BLaER1 treated with 17β-estradiol and CSF1 and Interleukin-3, amounts not matched to agents 10 nM and 100 nM (cell line): ENCODE data around the gene PSME3.

Source experiments
- H3K27ac ChIP-seq, 11 experiments: shearing (Covaris generic); formaldehyde crosslinking; 2 replicates each; pipeline ENCODE4 v1.8.1; 2022
- H3K27me3 ChIP-seq, 11 experiments: shearing (Covaris generic); formaldehyde crosslinking; 2 replicates each; pipeline ENCODE4 v1.8.1; 2022
- H3K36me3 ChIP-seq, 11 experiments: shearing (Covaris generic); formaldehyde crosslinking; 2 replicates each; pipeline ENCODE4 v1.8.1; 2022
- H3K4me1 ChIP-seq, 10 experiments: shearing (Covaris generic); formaldehyde crosslinking; 2 replicates each; pipeline ENCODE4 v1.8.1; 2022
- H3K4me2 ChIP-seq, 11 experiments: shearing (Covaris generic); formaldehyde crosslinking; 2 replicates each; pipeline ENCODE4 v1.8.1; 2022
- H3K4me3 ChIP-seq, 10 experiments: shearing (Covaris generic); formaldehyde crosslinking; 2 replicates each; pipeline ENCODE4 v1.8.1; 2022
- H3K9ac ChIP-seq, 11 experiments: shearing (Covaris generic); formaldehyde crosslinking; 2 replicates each; pipeline ENCODE4 v1.8.1; 2022
- H3K9me3 ChIP-seq, 11 experiments: shearing (Covaris generic); formaldehyde crosslinking; replicated peaks in 1 of 11; 2 replicates each; pipeline ENCODE4 v1.8.1; 2022
- H4K20me1 ChIP-seq, 11 experiments: shearing (Covaris generic); formaldehyde crosslinking; 2 replicates each; pipeline ENCODE4 v1.8.1; 2022
- Cebpa-rat ChIP-seq, 11 experiments: shearing (Covaris generic); IDR thresholded peaks; 2 replicates each; pipeline ENCODE4 v1.8.1; 2022

Gene PSME3

GRCh38 chr17:42795465-42795864, 37.7 kb upstream of the PSME3 start:
- H3K36me3 ChIP-seq: peaks cover 0 to 20% (median 4%) of the 10 kb centered on the region in 11 experiments; a peak in 6 of 22 replicates
- H3K27ac ChIP-seq: no peak overlapping the region
- TF ChIP-seq Cebpa-rat (IDR thresholded peaks at IDR 0.05): no peak
- 0 out of 22 replicates have a peak overlapping the region, but pooled peaks of 1 of the 11 experiments have one; percentile 4 for H3K9ac ChIP-seq
- no peaks in the 10 kb centered on the region for H3K27me3 ChIP-seq
- no peak overlapping the region for H3K4me3 ChIP-seq
- H3K4me1 ChIP-seq: peaks cover 15 to 37% (median 27%) of the 10 kb centered on the region in 10 experiments
- no peaks in the 10 kb centered on the region for H4K20me1 ChIP-seq
- no peaks in the 10 kb centered on the region for H3K9me3 ChIP-seq
- H3K4me2 ChIP-seq: peak overlapping the region in 4 of 11 experiments; percentile 23 to 42 (median 34); a peak in 3 of 22 replicates

GRCh38 chr17:42796066-42796758, 37.0 kb upstream of the PSME3 start:
- no peak overlapping the region for H3K27ac ChIP-seq
- peaks cover 0 to 20% (median 4%) of the 10 kb centered on the region in 11 experiments; a peak in 6 of 22 replicates for H3K36me3 ChIP-seq
- H3K4me3 ChIP-seq: no peak overlapping the region
- H3K9ac ChIP-seq: peak overlapping the region in 1 of 11 experiments; percentile 83; a peak in 2 of 22 replicates
- peak overlapping the region in 4 of 11 experiments; percentile 93 to 99 (median 98); a peak in 4 of 22 replicates for H3K4me2 ChIP-seq
- no peaks in the 10 kb centered on the region for H4K20me1 ChIP-seq
- peaks cover 15 to 37% (median 27%) of the 10 kb centered on the region in 10 experiments for H3K4me1 ChIP-seq
- no peaks in the 10 kb centered on the region for H3K27me3 ChIP-seq
- H3K9me3 ChIP-seq: no peaks in the 10 kb centered on the region
- TF ChIP-seq Cebpa-rat (IDR thresholded peaks at IDR 0.05): no peak

- peak overlapping the region; percentile 79 to 90 (median 88) for H3K9ac ChIP-seq
- H3K4me3 ChIP-seq: peak overlapping the region; percentile 75 to 94 (median 86)
- peak overlapping the region; percentile 87 to 99 (median 94) for H3K4me2 ChIP-seq
- H4K20me1 ChIP-seq: no peaks in the 10 kb centered on the region
- no peaks in the 10 kb centered on the region for H3K27me3 ChIP-seq
- H3K4me1 ChIP-seq: peaks cover 15 to 37% (median 27%) of the 10 kb centered on the region in 10 experiments
- H3K36me3 ChIP-seq: peaks cover 0 to 20% (median 4%) of the 10 kb centered on the region in 11 experiments; a peak in 6 of 22 replicates
- peak overlapping the region in 8 of 11 experiments; percentile 65 to 84 (median 78); a peak in 8 of 22 replicates for H3K27ac ChIP-seq
- no peaks in the 10 kb centered on the region for H3K9me3 ChIP-seq
- TF ChIP-seq Cebpa-rat (IDR thresholded peaks at IDR 0.05): no peak
These were observed 35.9 kb upstream of the PSME3 start for GRCh38 chr17:42797067-42798007.

GRCh38 chr17:42798011-42798382, 35.2 kb upstream of the PSME3 start:
- peak overlapping the region; percentile 79 to 90 (median 88) for H3K9ac ChIP-seq
- peaks cover 15 to 37% (median 27%) of the 10 kb centered on the region in 10 experiments for H3K4me1 ChIP-seq
- no peak for TF ChIP-seq Cebpa-rat (IDR thresholded peaks at IDR 0.05)
- no peaks in the 10 kb centered on the region for H4K20me1 ChIP-seq
- no peaks in the 10 kb centered on the region for H3K9me3 ChIP-seq
- peaks cover 0 to 20% (median 4%) of the 10 kb centered on the region in 11 experiments; a peak in 6 of 22 replicates for H3K36me3 ChIP-seq
- peak overlapping the region; percentile 87 to 99 (median 94) for H3K4me2 ChIP-seq
- H3K4me3 ChIP-seq: peak overlapping the region; percentile 75 to 94 (median 86)
- H3K27ac ChIP-seq: peak overlapping the region; percentile 55 to 84 (median 76); a peak in 21 of 22 replicates
- H3K27me3 ChIP-seq: no peaks in the 10 kb centered on the region

- TF ChIP-seq Cebpa-rat (IDR thresholded peaks at IDR 0.05): no peak
- Histone ChIP-seq H3K4me3 (peak within 1 kb of the TSS; percentile 75 to 94 (median 86)), H3K4me1 (peaks cover 15 to 37% (median 27%) of the 10 kb centered on the region in 10 experiments), H3K4me2 (peak within 1 kb of the TSS; percentile 87 to 99 (median 94)), H3K36me3 (peaks cover 0 to 20% (median 4%) of the 10 kb centered on the region in 11 experiments; a peak in 6 of 22 replicates), H3K9ac (peak within 1 kb of the TSS; percentile 79 to 90 (median 88)), H3K27ac (peak within 1 kb of the TSS; percentile 55 to 84 (median 76); a peak in 21 of 22 replicates), H4K20me1 (no peaks in the 10 kb centered on the region), H3K9me3 (no peaks in the 10 kb centered on the region), H3K27me3 (no peaks in the 10 kb centered on the region)
These were observed 34.5 kb upstream of the PSME3 start, which contains the start of the genes CNTD1 and COA3 for GRCh38 chr17:42798383-42799380. TSS of gene CNTD1 (plus strand) at chr17:42798861. CDS start at chr17:42799068, 207 bp downstream. TSS of gene COA3 (minus strand) at chr17:42798704. CDS start at chr17:42798681, 23 bp downstream.

- H4K20me1 ChIP-seq: no peaks in the 10 kb centered on the region
- no peak overlapping the region for H3K9ac ChIP-seq
- TF ChIP-seq Cebpa-rat (IDR thresholded peaks at IDR 0.05): no peak
These were observed 29.9 kb upstream of the PSME3 start for GRCh38 chr17:42803074-42803883.

GRCh38 chr17:42804918-42805367, 28.3 kb upstream of the PSME3 start:
- TF ChIP-seq Cebpa-rat (IDR thresholded peaks at IDR 0.05): no peak
- Histone ChIP-seq H3K36me3 (peaks cover 16 to 28% (median 22%) of the 10 kb centered on the region in 11 experiments), H4K20me1 (no peaks in the 10 kb centered on the region), H3K9ac (no peak overlapping the region), H3K27ac (no peak overlapping the region), H3K4me3 (no peak overlapping the region), H3K4me1 (no peaks in the 10 kb centered on the region), H3K27me3 (no peaks in the 10 kb centered on the region), H3K9me3 (no peaks in the 10 kb centered on the region), H3K4me2 (no peak overlapping the region)

More at GRCh38 chr17:42803074-42803883, 29.9 kb upstream of the PSME3 start:
- no peaks in the 10 kb centered on the region for H3K27me3 ChIP-seq
- H3K4me3 ChIP-seq: no peak overlapping the region
- no peaks in the 10 kb centered on the region for H3K9me3 ChIP-seq
- peaks cover 0 to 11% (median 7%) of the 10 kb centered on the region in 11 experiments; a peak in 10 of 22 replicates for H3K36me3 ChIP-seq
- no peak overlapping the region for H3K27ac ChIP-seq
- H3K4me2 ChIP-seq: no peak overlapping the region
- H3K4me1 ChIP-seq: peaks cover 0 to 5% (median 4%) of the 10 kb centered on the region in 10 experiments; a peak in 6 of 20 replicates
